CMK (cell line): ENCODE data around the gene LDLRAD1.
"Not testable (repeated sequence)": the region's sequence is repeated elsewhere in the genome, so short reads cannot be mapped to it uniquely, and the experiment has no call there.

Source experiments
- DNase-seq: peaks from one replicate; pipeline ENCODE4 v3.0.0-alpha.2; 2010; ENCODE audit warnings: low read depth

The LDLRAD1 gene

DNA sequence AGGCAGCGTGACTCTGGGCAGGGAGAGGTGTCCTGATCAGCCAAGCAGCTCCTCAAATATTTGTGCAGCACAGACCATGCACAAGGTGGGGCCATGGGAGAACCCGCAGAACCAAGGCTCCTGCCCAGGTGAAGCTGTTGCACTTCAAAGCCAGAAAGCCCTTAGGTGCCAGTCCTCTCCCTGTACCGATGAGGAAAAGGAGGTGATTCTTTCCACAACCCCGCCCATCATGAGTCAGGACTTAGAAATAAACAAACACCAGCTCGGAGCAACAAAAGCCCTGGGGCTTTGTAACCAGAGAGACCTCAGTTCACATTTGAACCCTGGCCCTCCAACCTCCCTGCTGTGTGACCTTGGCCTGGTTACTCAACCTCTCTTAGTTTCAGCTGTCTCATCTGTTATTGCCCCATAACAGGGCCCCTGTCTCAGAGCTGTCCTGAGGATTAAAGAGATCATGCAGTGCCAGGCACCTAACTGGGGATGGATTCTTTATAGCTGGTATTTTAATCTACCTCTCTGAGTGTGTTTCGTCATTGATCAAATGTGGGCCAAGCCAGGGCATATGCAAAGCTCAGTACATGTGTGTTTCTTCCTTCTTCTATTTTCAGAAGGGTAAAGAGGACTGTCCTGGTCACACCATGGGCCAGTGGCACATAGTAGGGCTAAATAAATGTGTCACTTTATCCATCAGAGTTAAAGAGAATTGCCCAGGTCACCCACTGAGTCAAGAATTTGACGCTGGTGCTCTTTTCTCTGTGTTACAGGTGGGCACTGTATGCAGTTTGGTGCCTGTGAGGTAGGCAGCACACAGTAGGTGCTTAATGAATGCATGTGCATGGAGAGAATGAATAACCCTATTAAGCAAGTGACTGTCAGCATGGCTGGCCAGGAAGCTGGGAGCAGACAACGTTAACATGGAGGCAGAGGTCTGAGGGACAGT is 1.4 kb downstream of the LDLRAD1 start:
- no peak for DNase-seq

DNA sequence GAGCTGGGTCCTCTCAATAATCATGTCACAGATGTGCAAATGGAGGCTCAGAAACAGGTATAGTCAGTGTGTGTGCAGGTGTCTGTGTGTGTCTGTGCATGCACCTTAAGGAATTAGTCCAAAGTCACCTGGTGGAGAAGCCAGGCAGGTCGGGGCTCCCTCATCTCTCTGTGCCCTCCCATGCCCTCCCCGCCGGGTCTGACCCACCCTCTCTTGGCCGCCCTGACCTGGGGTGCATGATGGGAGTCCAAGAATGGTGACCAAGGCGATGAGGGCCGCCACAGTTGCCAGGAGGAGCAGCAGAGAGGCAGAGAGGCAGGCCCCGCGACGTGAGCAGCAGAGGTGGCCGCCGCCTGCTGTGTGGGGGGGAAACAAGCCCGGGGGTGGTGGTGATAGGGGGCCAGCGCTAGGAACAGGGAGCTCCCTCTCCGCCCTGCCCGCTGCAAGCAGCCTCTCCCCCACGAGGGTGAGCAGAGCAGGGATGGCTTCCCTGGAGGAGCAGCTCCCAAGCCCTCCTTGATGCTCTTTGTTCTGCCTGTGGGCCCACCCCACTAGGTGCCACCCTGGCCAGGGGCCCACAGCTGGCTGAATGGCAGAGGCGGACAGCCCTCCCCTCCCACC is 3.9 kb downstream of the LDLRAD1 start:
- no peak for DNase-seq

DNA sequence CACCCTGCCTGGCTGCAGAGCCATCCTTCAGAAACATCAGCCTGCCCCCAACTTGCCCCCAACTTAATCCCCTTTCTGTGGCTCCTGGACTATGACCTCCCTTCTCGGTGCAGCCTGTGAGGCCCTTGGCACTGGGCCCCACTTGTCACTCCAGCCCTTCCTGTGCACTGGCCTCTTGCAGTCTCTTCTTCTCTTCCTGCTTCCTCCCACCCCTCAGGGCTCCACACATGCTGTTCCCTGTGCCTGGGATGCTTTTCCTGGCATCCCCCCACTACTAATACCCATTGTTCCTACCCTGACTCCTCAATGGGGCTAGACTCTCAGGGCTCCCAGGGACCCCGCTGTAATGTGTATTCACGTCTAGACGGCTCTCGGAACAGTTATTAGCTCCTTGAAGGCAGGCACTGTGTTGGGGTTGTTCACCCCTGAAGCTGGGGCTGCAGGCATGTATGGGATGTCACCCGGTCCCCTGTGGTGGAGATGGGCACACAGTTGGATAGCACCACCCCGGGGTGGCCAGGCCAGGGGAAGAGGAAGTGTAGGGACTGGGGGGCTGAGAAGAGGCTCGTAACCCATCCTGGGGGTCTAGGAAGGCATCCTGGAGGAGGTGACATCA is 4.5 kb downstream of the LDLRAD1 start:
- DNase-seq: no peak

DNA sequence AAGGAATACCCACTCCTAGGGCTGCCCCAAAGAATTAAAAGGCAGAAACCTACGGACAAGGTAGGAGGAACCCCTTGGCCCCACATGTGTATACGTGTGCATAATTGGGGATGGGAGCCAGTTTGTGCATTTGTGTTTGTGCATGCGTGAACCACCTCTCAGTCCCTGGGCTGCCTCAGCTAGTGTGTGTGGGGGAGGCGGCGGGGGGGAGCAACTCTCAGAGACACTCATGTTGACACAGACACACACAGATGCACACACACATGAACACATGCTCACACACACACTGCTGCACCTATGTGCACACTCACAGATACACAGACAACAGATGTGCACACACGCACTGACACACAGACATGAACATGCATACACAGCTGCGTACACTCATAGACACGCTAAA is 5.1 kb downstream of the LDLRAD1 start:
- DNase-seq: no peak

DNA sequence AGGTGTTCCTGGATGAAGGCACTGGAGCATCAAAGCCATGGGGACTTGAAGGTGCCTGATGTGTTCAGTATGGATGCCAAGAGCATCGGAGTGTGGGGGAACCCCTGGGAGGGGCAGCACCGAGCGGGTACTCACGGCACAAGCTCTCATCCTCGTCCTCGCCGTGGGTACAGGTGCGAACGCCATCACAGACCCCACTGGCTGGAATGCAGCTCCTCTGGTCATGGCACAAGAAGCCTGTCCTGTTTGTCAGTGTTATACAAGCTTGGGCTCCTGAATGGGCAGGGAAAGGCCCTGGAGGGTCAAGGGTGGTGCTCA is 6.0 kb downstream of the LDLRAD1 start:
- DNase-seq: no peak

DNA sequence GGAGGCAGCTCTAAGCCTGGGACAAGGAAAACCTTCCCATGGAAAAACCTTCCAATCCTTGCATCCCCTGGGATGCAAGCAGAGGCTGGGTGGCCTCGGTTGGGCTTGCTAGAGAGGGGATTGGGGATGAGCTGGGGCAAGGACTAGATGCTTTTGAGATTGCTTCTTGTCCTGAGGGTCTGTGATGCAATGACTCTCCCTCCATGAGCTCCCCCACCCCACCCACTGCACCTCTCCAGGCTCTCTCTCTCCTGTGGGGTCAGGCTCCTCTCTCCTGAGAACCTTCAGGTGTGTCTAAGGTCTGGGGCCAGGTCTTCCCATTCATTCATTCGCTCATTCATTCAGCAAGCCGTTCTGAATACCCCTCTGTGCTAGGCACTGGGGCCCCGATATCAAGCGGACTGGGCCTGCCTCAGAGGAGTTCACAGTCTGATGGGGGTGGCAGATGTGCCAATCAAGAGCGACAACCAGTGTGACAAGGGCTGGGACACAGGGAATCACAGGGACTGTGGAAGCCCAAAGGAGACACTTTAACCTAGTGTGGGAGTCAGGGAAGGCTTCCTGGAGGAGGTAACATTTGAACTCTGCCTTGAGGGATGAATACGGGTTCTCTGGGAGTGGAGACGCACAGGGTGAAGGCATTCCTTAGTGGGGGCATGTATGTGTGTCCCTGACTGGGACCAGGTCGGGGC is 6.5 kb downstream of the LDLRAD1 start:
- DNase-seq: no peak

DNA sequence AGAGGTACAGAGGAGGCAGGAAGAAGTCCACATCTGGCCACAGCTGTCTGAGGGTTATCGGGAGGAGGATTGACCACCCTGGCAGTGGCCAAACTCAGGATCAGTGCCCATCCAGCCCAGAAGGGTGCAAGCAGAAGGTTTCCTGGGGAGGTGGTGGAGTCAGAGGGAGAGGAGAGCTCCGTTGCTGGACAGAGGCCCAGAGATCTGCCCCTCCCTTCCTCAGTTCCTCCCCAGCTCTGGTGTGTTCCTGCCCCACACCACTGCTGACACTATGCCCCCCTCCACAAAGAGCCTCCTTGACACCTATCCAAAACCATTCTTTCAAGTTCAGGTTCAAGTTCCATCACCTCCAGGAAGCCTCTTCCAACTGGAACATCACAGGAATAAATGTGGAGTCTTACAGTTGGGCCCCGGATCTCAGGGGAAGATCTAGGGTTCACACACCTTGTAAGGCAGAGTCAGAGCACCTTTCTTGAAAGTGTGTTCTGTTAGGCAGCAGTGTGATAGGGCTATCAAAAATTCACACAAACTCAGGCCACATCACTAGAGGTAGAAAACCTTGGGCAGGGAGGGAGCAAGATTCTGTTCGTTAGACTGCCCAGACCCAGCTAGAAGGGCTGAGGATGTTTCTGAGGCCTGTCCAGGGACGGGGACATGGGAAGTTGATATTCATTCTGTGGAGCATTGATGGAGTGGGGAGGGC is 7.4 kb downstream of the LDLRAD1 start:
- no peak for DNase-seq

DNA sequence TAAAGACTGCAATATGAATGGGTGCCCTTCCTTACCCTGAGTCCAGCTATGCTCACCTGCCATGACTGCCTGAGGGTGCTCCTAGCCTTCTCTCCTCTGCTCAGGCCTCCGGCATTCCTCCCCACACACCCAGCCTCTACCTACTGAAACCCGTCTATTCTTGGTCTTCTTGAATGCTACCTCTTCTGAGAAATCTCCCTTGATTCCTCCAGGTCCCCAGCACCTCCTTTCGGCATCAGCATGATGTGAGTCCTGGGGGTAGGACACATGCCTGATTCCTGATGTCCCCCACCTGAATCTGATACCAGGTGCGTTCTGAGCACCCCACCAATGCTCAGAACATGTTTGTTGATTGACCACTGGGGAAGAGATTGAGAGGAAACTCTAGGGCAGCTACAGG is 8.6 kb downstream of the LDLRAD1 start:
- no peak for DNase-seq

DNA sequence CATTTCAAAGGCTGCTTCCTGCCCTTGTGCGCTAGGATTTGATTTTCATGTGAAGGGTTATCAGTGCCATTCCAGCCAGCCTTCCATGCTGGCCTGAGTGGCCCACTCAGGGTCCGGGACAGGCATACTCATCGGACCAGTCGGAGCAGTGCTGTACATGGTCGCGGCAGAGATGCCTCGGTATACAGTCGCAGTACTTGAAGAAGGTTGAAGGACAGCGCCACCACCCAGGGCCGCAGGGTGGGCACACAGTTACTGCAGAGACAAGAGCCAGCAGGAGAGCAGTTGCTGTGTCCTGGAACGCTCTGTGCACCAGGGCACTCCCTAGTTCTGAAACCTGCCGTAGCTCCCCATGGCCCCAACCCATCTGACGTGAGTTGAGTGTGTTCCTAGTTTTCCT is 9.1 kb downstream of the LDLRAD1 start:
- DNase-seq: no peak

DNA sequence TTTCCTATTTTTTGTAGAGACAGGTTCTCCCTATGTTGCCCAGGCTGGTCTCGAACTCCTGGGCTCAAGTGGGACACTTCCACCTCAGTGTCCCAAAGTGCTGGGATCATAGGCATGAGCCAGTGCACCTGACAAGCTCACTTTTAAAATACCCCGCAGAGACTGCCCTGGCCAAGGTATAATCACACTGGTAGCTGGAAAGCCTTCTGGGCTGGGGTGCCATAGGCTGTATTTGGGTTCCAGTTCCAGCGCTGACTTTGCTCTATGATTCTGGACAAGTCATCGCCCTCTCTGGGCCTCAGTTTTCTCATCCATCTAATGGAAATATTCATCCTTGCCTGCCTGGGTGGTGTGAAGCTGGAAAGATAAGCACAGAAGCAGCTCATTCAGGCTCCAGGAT is 10.4 kb downstream of the LDLRAD1 start:
- DNase-seq: no peak

DNA sequence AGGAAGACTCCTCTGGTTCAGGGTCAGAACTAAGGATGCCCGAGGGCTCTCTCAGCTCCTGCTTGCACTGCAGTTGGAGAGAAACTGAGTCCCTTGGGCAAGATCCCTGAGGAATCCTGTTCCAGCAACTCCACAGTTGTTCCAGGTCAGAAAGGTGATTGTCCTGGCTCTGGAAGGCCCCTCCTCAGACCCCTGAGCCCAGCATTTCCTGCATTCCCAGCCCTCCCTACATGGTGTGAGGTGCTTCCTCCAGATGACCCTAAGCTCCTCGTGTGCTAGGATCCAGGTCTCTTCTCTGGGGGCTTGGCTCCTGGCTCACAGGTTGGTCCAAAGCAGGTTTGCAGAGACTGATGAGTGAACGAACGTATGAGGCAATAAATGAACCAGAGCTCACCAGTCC is 11.5 kb downstream of the LDLRAD1 start:
- DNase-seq: no peak

DNA sequence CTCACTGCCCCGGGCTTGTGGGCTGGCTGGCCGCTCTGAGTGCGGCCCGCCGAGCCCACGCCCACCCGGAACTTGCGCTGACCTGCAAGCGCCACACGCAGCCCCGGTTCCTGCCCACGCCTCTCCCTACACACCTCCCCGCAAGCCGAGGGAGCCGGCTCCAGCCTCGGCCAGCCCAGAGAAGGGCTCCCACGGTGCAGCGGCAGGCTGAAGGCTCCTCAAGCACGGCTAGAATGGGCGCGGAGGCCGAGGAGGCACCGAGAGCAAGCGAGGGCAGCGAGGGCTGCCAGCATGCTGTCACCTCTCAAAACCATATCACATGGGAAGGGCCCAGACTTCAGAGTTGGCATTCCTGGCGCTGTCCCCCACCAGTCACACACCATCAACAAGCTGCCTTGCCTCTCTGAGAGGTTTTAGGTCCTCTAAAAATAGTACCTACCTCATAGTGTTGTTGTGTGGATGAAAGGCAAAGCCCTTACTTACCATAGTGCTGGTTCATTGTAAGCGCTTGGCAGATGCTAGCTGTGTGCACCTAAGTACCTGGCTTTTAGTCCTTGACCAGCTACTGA is 13.4 kb downstream of the LDLRAD1 start:
- no peak for DNase-seq

DNA sequence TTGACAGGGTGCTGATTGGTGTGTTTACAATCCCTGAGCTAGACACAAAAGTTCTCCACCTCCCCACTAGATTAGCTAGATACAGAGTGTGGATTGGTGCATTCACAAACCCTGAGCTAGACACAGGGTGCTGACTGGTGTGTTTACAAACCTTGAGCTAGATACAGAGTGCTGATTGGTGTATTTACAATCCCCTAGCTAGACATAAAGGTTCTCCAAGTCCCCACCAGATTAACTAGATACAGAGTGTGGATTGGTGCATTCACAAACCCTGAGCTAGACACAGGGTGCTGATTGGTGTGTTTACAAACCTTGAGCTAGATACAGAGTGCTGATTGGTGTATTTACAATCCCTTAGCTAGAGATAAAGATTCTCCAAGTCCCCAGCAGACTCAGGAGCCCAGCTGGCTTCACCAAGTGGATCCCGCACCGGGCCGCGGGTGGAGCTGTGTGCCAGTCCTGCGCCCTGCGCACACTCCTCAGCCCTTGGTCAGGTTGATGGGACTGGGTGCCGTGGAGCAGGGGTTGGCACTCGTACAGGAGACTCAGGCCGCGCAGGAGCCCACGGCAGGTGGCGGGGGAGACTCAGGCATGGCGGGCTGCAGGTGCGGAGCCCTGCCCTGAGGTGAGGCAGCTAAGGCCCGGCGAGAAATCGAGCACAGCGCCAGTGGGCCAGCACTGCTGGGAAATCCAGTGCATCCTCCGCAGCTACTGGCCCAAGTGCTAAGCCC is 14.1 kb downstream of the LDLRAD1 start:
- DNase-seq: not testable (repeated sequence)

DNA sequence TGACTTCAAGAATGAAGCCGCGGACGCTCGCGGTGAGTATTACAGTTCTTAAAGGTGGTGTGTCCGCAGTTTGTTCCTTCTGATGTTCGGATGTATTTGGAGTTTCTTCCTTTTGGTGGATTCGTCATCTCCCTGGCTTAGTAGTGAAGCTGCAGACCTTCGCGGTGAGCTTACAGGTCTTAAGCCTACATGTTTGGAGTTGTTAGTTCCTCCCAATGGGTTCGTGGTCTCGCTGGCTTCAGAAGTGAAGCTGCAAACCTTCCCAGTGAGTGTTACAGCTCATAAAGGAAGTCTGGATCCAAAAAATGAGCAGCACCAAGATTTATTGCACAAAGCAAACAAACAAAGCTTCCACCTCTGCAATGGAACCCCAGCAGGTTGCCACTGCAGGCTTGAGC is 14.7 kb downstream of the LDLRAD1 start:
- DNase-seq: no peak

DNA sequence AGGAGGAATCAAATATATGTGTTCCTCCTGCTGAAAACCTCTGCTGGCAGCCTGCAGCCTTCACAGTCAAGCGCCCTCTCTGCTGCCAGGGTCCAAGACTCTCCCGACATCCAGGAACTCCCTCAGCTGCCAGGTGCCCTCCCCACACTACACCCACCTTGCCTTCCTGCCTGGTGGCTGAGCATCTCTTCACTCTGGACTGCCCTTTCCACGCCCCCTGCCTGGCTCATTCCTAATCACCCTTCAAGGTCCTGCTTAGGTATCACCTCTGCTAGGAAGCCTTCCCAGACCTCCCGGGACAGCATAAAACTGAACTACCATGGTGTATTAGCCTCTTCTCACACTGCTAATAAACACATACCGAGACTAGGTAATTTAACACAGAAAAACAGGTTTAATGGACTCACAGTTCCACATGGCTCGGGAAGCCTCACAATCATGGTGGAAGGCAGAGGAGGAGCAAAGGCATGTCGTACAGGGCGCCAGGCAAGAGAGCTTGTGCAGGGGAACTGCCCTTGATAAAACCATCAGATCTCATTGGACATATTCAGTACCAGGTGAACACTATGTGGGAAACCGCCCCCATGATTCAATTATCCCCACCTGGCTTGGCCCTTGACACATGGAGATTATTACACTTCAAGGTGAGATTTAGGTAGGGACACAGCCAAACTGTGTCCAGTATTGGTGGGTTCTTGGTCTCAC is 15.3 kb downstream of the LDLRAD1 start:
- DNase-seq: no peak

DNA sequence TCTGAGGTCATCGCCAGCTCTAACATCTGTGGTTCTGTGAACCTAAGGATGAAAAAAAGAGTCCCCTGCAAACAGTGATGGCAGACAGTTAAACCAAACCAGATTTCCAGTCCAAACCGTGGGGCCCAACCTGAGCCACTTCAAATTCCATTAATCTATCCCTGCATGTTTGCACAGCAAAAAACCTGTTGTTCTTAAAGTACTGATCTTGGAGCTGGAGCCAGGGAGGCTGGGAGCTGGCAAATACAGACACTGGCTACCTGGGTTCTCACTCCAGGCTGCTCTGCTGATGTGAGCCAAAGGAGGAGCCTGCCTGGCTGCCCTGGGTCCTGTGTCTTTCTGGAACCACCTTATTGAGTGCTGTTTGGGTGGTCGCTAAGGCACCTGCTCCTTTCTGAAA is 16.4 kb downstream of the LDLRAD1 start:
- no peak for DNase-seq

DNA sequence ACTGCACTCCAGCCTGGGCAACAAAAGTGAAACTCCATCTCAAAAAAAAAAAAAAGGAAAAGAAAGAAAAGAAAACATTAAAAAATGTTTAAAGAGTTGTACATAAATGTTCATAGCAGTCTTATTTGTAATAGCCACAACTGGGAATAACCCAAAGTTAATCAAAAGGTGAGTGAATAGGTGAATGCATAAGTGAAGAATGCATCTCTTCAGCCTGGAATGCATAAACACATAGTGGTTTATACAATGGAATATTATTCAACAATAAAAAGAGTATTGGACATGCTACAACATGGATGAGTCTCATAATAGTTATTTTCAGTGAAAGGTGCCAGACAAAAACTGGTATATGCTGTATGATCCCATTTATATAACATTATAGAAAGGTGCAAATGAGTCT is 18.1 kb downstream of the LDLRAD1 start:
- DNase-seq: no peak

DNA sequence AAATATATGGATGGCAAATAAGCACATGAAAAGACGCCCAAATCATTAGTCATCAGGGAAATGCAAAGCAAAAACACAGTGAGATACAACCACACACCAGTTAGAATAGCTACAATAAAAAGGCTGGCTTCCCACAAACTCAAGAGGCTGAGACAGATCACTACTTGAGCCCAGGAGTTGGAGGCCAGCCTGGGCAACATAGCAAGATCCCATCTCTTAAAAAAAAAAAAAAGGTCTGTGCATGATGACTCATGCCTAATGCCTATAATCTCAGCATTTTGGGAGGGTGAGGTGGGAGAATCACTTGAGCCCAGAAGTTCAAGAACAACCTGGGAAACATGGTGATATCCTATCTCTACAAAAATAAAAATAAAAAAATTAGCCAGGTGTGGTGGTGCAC is 19.8 kb downstream of the LDLRAD1 start:
- DNase-seq: no peak

DNA sequence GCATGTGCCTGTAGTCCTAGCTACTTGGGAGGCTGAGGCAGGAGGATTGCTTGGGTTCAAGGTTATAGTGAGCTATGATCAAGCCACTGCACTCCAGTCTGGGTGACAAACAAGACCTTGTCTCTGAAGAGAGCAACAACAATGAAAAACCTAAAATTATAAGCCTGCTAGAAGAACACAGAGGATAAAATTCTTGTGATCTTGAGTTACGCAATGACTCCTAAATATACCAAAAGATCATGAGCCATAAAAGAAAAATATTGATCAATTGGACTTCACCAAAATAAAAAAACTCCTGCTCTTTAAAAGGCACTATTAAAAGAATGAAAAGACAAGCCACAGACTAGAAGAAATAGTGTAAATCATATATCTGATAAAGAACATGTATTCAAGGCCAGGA is 22.3 kb downstream of the LDLRAD1 start:
- no peak for DNase-seq

DNA sequence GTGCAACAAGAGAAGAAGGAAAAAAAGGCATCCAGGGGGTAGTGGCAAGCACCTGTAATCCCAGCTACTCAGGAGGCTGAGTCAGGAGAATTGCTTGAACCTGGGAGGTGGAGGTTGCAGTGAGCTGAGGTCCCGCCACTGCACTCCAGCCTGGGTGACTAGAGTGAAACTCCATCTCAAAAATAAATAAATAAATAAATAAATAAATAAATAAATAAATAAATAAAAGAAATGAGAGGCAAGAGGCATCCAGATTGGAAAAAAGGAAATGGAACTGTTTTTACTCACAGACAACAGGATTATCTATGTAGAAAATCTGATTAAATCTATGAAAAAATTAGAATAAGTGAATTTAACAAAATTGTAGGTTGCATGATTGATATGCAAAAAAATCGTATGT is 23.5 kb downstream of the LDLRAD1 start:
- not testable (repeated sequence) for DNase-seq
